ENCODE data around the gene ETHE1. TPM values are rescaled to one million over a fixed set of nuclear protein-coding genes. Genes with fewer than 3 reads are reported as not detected.

ETHE1 gene
- total RNA-seq, 1 donor from 2014 or later, result 183 TPM

DNA sequence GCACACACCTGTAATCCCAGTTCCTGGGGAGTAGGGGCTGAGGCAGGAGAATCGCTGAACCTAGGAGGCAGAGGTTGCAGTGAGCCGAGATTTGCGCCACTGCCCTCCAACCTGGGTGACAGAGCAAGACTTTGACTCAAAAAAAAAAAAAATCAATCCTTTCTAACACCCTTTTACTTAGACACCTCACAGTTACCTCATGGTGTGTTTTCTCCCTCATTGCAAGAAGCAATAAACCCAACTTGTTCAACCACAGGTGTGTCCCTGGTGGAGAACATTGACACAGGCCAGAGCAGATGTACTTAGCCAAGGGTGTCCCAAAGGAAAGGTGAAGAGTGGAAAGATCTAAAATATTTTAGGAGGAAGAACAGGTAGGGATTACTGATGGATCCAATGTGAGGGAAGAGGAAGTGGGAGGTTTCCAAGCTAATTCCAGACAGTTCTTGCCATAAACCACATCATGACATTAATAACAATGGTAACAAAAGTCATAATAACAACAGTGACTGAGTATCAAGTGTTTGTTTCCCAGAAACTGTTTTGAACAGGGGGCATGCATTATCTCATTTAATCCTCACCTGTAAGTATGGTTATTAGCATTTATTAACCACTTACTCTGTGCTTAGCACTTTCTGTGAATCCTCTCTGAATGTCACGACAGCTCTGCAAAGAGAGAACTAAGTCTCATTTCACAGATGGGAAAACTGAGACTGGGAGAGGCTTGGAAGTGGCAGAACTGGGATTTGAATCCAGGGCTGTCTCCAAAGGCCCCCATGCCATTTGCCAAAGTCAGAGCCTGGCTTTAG is 58.4 kb downstream of the ETHE1 start:
- no peaks in the 10 kb centered on the region for H3K36me3 ChIP-seq (ENCODE audit: control insufficient read depth, insufficient read depth, low read length)
- H3K27me3 ChIP-seq (ENCODE audit: control insufficient read depth, insufficient read depth, low read length), result no peaks in the 10 kb centered on the region
- H3K4me3 ChIP-seq (ENCODE audit: low read depth, low read length), result no peak overlapping the region
- TF ChIP-seq, protein P1, sequence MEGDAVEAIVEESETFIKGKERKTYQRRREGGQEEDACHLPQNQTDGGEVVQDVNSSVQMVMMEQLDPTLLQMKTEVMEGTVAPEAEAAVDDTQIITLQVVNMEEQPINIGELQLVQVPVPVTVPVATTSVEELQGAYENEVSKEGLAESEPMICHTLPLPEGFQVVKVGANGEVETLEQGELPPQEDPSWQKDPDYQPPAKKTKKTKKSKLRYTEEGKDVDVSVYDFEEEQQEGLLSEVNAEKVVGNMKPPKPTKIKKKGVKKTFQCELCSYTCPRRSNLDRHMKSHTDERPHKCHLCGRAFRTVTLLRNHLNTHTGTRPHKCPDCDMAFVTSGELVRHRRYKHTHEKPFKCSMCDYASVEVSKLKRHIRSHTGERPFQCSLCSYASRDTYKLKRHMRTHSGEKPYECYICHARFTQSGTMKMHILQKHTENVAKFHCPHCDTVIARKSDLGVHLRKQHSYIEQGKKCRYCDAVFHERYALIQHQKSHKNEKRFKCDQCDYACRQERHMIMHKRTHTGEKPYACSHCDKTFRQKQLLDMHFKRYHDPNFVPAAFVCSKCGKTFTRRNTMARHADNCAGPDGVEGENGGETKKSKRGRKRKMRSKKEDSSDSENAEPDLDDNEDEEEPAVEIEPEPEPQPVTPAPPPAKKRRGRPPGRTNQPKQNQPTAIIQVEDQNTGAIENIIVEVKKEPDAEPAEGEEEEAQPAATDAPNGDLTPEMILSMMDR (IDR thresholded peaks at IDR 0.05; ENCODE audit: insufficient read depth, low read length, severe bottlenecking), result no peak
- FAIRE-seq (no peak), DNase-seq (ENCODE audit: low read depth) (peak; percentile 23)

DNA sequence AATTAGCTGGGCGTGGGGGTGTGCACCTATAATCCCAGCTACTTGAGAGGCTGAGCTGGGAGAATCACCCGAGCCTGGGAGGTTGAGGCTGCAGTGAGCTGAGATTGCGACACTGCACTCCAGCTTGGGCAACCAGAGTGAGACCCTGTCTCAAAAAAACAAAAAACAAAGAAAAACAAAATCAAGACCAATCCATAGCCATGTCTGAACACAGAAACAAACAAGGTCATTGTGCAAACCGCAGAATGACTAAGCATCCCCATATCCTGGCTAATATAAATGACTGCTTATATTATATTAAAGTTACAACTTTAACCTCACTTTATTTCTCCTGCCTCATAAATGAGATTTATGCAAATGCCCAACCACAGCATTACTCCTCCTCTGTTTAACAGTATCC is 59.3 kb downstream of the ETHE1 start:
- DNase-seq (ENCODE audit: low read depth) (peak; percentile 68), FAIRE-seq (no peak)
- Histone ChIP-seq H3K36me3 (ENCODE audit: control insufficient read depth, insufficient read depth, low read length) (no peaks in the 10 kb centered on the region), H3K4me3 (ENCODE audit: low read depth, low read length) (no peak overlapping the region), H3K27me3 (ENCODE audit: control insufficient read depth, insufficient read depth, low read length) (no peaks in the 10 kb centered on the region)
- TF ChIP-seq, protein P1 (IDR thresholded peaks at IDR 0.05; ENCODE audit: insufficient read depth, low read length, severe bottlenecking), result no peak

DNA sequence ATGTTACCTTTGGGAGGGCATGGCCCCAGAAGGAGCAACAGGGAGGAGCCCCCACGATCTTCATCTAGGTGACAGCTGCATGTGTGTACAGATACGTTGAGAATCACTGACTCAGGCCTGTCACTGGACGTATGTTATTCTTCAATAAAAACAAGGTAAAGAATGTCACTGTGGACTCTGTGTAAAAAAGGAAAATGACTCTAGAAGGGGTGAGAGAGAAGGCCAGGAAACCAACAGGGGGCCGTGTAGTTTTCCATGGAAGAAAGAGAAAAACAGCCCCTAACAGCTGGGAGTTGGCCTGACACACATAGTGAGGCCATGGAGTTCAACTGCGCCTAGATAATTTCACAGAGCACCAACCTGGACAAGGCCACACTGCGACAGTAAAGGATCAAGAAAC is 59.7 kb downstream of the ETHE1 start:
- DNase-seq (ENCODE audit: low read depth) (no peak), FAIRE-seq (no peak)
- TF ChIP-seq, protein P1 (IDR thresholded peaks at IDR 0.05; ENCODE audit: insufficient read depth, low read length, severe bottlenecking), result no peak
- no peaks in the 10 kb centered on the region for H3K27me3 ChIP-seq (ENCODE audit: control insufficient read depth, insufficient read depth, low read length)
- no peak overlapping the region for H3K4me3 ChIP-seq (ENCODE audit: low read depth, low read length)
- no peaks in the 10 kb centered on the region for H3K36me3 ChIP-seq (ENCODE audit: control insufficient read depth, insufficient read depth, low read length)

DNA sequence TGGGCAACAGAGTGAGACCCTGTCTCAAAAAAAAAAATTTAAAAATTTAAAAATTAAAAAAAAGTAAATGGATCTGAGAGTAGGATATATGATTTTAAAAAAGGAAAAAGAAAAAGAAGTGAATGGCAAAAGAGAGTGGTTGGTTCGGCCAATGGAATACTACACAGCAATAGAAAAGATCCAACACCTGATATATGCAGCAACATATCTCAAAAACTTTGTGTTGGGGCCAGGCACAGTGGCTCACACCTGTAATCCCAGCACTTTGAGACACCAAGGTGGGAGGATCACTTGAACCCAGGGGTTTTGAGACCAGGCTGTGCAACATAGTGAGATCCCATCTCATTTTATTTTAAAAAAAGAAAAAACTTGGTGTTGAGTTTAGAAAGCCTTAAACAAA is 60.2 kb downstream of the ETHE1 start:
- FAIRE-seq, result no peak
- Histone ChIP-seq H3K4me3 (ENCODE audit: low read depth, low read length) (no peak overlapping the region), H3K27me3 (ENCODE audit: control insufficient read depth, insufficient read depth, low read length) (no peaks in the 10 kb centered on the region), H3K36me3 (ENCODE audit: control insufficient read depth, insufficient read depth, low read length) (no peaks in the 10 kb centered on the region)
- TF ChIP-seq, protein P1 (IDR thresholded peaks at IDR 0.05; ENCODE audit: insufficient read depth, low read length, severe bottlenecking), result no peak
- no peak for DNase-seq (ENCODE audit: low read depth)

DNA sequence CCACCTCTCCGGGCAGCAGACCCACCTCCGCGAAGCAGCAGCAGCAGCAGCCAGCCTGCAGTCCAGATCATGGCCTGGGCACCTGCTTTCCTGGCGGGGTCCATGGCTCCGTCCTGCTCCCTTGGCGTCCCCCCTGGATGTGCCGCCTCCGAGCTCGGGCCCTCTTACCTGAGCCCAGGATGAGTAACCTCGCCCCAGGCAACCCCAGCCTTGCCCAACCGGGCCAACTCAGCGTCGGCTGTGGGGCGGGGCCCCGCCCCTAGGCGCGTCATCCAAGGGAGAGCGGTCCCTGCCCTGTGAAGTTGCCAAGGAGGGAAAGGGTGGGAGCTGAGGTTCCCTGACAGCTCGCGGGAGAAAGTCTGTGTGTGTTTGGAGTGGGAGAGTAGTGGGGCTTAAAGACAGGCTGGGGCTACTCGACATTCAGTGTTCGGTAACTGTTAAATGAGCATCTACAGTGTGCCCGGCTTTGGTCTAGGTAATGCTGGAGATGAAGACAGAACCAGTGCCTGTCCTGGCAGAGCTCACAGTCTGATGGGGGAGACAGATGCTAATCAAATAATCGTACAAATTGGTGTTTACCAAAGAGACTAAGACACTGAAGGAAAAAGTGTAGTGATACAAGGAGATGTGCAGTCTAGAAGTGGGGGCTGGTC is 61.4 kb downstream of the ETHE1 start, which contains the start of gene LYPD3:
TSS of gene LYPD3 (minus strand) at position 141 of the 653 bp plus-strand sequence. CDS start at position 104, 37 bp downstream.
- peaks cover 4% of the 10 kb centered on the region for H3K36me3 ChIP-seq (ENCODE audit: control insufficient read depth, insufficient read depth, low read length)
- TF ChIP-seq, protein P1 (IDR thresholded peaks at IDR 0.05; ENCODE audit: insufficient read depth, low read length, severe bottlenecking), result no peak
- no peaks in the 10 kb centered on the region for H3K27me3 ChIP-seq (ENCODE audit: control insufficient read depth, insufficient read depth, low read length)
- FAIRE-seq (no peak), DNase-seq (ENCODE audit: low read depth) (peak; percentile 90)
- peak within 1 kb of the TSS; percentile 64 for H3K4me3 ChIP-seq (ENCODE audit: low read depth, low read length)

Measured in bronchial epithelial cell (primary cell).